K562 (cell line): ENCODE results near the gene TFRC. TPM values are rescaled to one million over a fixed set of nuclear protein-coding genes. Genes with fewer than 3 reads are reported as not detected.

ENCODE experiments used
- ATAC-seq: fragments of 200-7000 bp; cut with Tn5 transposase; 3 replicates; pipeline ENCODE4 v1.9.1; 2020; ENCODE audit warnings: moderate library complexity
- BruUV-seq: library from RNA; stranded (reverse); fragments of 400-500 nt; replicated peaks from 2 replicates; lab custom pipeline; 2021; lab: Mats Ljungman, UMichigan
- CTCF ChIA-PET: fragments of 300-600 bp; formaldehyde crosslinking; extraction: SDS; loops from one replicate; lab custom pipeline; 2021; ENCODE audit warnings: low intra/inter-chr PET ratio; lab: Yijun Ruan, JAX
- POLR2A ChIA-PET: fragments of 300-600, 350-650 bp; sonication (Branson Sonifier 250); formaldehyde crosslinking; extraction: SDS; loops from one replicate; lab custom pipeline; 2021; ENCODE audit warnings: antibody characterized with exemption, inconsistent platforms; lab: Yijun Ruan, JAX
- DNase-seq, 4 experiments: peaks; one replicate each; pipeline versions ENCODE4 v3.0.0 to v3.0.0-alpha.2; 2011 to 2018; ENCODE audit warnings: low spot score in 3 of 4, mixed read lengths in 3 of 4; ENCODE audit errors: extremely low read depth in 1 of 4
- FAIRE-seq: peaks from 2 replicates; lab custom pipeline; 2011; peaks lifted over from hg19 to GRCh38; lab: Jason Lieb, UNC
- H2AFZ ChIP-seq: 2 replicates; pipeline ENCODE4 v1.6.0; 2011; ENCODE audit warnings: low read depth, low read length, control low read depth, inconsistent platforms
- H3K27ac ChIP-seq: fragments of 200-600 bp; 3 replicates; pipeline ENCODE4 v1.8.0; 2011; ENCODE audit warnings: low read depth, mild to moderate bottlenecking, control low read depth, inconsistent platforms, low read length, moderate library complexity, mixed read lengths; ENCODE audit errors: extremely low read depth
- H3K27me3 ChIP-seq, 2 experiments: fragments of 300-600 bp in 1 of 2; 2 replicates in 1 of 2; 3 replicates in 1 of 2; pipeline versions ENCODE4 v1.6.0 to v1.8.0; 2011; ENCODE audit warnings: inconsistent platforms in 2 of 2, low read length in 2 of 2, mild to moderate bottlenecking in 1 of 2, mixed read lengths in 1 of 2, moderate library complexity in 1 of 2; ENCODE audit not compliant: control insufficient read depth in 2 of 2, insufficient read depth in 2 of 2
- H3K36me3 ChIP-seq: fragments of 300-600 bp; 3 replicates; pipeline ENCODE4 v1.8.0; 2011; ENCODE audit warnings: mild to moderate bottlenecking, low read length, inconsistent platforms; ENCODE audit not compliant: control insufficient read depth, insufficient read depth
- H3K4me1 ChIP-seq, 2 experiments: fragments of 200-600 bp in 1 of 2; replicated peaks in 1 of 2; 2 replicates in 1 of 2; 3 replicates in 1 of 2; pipeline versions ENCODE4 v1.5.1 to v1.8.0; 2011; ENCODE audit warnings: inconsistent platforms in 2 of 2, low read length in 2 of 2, mild to moderate bottlenecking in 1 of 2, mixed read lengths in 1 of 2, moderate library complexity in 1 of 2; ENCODE audit not compliant: control insufficient read depth in 2 of 2, insufficient read depth in 2 of 2
- H3K4me2 ChIP-seq: 2 replicates; pipeline ENCODE4 v1.6.1; 2011; ENCODE audit warnings: low read length, control low read depth, inconsistent platforms, mixed read lengths; ENCODE audit not compliant: insufficient read depth
- H3K4me3 ChIP-seq: fragments of 200-600 bp; sonication (generic), shearing (Covaris generic); 2 replicates; pipeline ENCODE4 v1.5.1; 2016; ENCODE audit warnings: control low read depth, inconsistent platforms
- H3K79me2 ChIP-seq: fragments of 200-600 bp; 3 replicates; pipeline ENCODE4 v1.8.0; 2011; ENCODE audit warnings: low read length, inconsistent platforms; ENCODE audit not compliant: control insufficient read depth, insufficient read depth
- H3K9ac ChIP-seq, 2 experiments: 2 replicates each; pipeline versions ENCODE4 v1.6.0 to v1.6.1; 2011; ENCODE audit warnings: low read depth in 2 of 2, low read length in 2 of 2, control low read depth in 1 of 2, inconsistent platforms in 1 of 2, mild to moderate bottlenecking in 1 of 2, mixed read lengths in 1 of 2; ENCODE audit not compliant: insufficient read depth in 1 of 2
- H3K9me1 ChIP-seq: one replicate; pipeline ENCODE4 v1.6.0; 2011; ENCODE audit warnings: inconsistent platforms, mild to moderate bottlenecking, low read length, moderate library complexity; ENCODE audit not compliant: control insufficient read depth, insufficient read depth
- H3K9me3 ChIP-seq: replicated peaks from 2 replicates; pipeline ENCODE4 v1.5.1; 2011; ENCODE audit warnings: low read depth, low read length, inconsistent platforms; ENCODE audit not compliant: control insufficient read depth, insufficient read depth
- H4K20me1 ChIP-seq: replicated peaks from 2 replicates; pipeline ENCODE4 v1.6.1; 2011; ENCODE audit warnings: low read length, inconsistent platforms, mixed read lengths; ENCODE audit not compliant: control insufficient read depth, insufficient read depth
- CAMTA2 ChIP-seq: fragments of 250-450 bp; sonication (Bioruptor Pico); conservative IDR thresholded peaks from 2 replicates; pipeline ENCODE4 v1.5.1; 2022
- CBX5 ChIP-seq: IDR thresholded peaks from 2 replicates; pipeline ENCODE4 v1.6.1; 2014; ENCODE audit warnings: low read depth, borderline replicate concordance
- DIDO1 ChIP-seq: fragments of 450-650 bp; IDR thresholded peaks from 2 replicates; pipeline ENCODE4 v1.6.1; 2016; ENCODE audit warnings: low read depth, missing biosample characterization, missing genetic modification characterization
- POLR3G ChIP-seq: IDR thresholded peaks from 2 replicates; pipeline ENCODE4 v1.6.1; 2011; ENCODE audit not compliant: insufficient read length, insufficient replicate concordance; ENCODE audit errors: extremely low read depth
- RBM15 ChIP-seq: fragments of 200-400 bp; formaldehyde crosslinking; IDR thresholded peaks from 2 replicates; pipeline ENCODE4 v1.6.1; 2018; ENCODE audit warnings: mild to moderate bottlenecking, low read length, moderate library complexity; ENCODE audit not compliant: insufficient read depth
- SMARCB1 ChIP-seq: IDR thresholded peaks from 2 replicates; pipeline ENCODE4 v1.6.1; 2011; ENCODE audit warnings: improper control_type of control experiment, low read depth; ENCODE audit not compliant: insufficient read length
- XRCC3 ChIP-seq: fragments of 450-650 bp; IDR thresholded peaks from 2 replicates; pipeline ENCODE4 v1.6.1; 2017; ENCODE audit warnings: mild to moderate bottlenecking, moderate library complexity
- ZBTB8A ChIP-seq: fragments of 450-650 bp; IDR thresholded peaks from 2 replicates; pipeline ENCODE4 v1.6.1; 2018; ENCODE audit warnings: mild to moderate bottlenecking, moderate library complexity; ENCODE audit not compliant: partially characterized antibody
- ZC3H11A ChIP-seq: IDR thresholded peaks from 2 replicates; pipeline ENCODE4 v1.6.1; 2012; ENCODE audit warnings: low read depth, low read length, improper control_type of control experiment
- ZC3H4 ChIP-seq: sonication (generic); formaldehyde crosslinking; IDR thresholded peaks from 2 replicates; pipeline ENCODE4 v1.9.0; 2021; ENCODE audit warnings: missing genetic modification reagents, borderline replicate concordance
- ZNF165 ChIP-seq: fragments of 250-450 bp; sonication (Bioruptor Pico); IDR thresholded peaks from 2 replicates; pipeline ENCODE4 v1.4.0; 2020; ENCODE audit warnings: borderline replicate concordance
- ZNF384 ChIP-seq: IDR thresholded peaks from 2 replicates; pipeline ENCODE4 v1.6.1; 2012; ENCODE audit warnings: low read depth, low read length, improper control_type of control experiment
- WGBS: fragments of 100-300 bp; shearing (Covaris generic); methylation state at CpG from one replicate; pipeline ENCODE4 v1.1.6; 2016; ENCODE audit warnings: low coverage, mixed read lengths; ENCODE audit not compliant: insufficient coverage; ENCODE audit errors: missing lambda C conversion rate; 5-methylcytosine and 5-hydroxymethylcytosine counted together
- in situ Hi-C: fragments of 300-500 bp; cut with MboI; formaldehyde crosslinking; loops from 4 replicates; pipeline ENCODE4 v1.15.0; 2018; ENCODE audit warnings: inconsistent platforms, mixed read lengths
- intact Hi-C: fragments of 100-400 bp; cut with micrococcal nuclease; formaldehyde crosslinking; loops from 2 replicates; pipeline ENCODE4 v1.14.2; 2022
- polyA plus RNA-seq, 8 experiments: library from polyadenylated mRNA; depleted of rRNA in 4 of 8; stranded (reverse) in 5 of 8; unstranded in 3 of 8; fragments of >200 nt; fragmentation: Nextera tagmentation in 2 of 8; fragmentation: Illumina TruSeq in 1 of 8; extraction: Ambion mirVana in 2 of 8; extraction: Trizol in 1 of 8; gene quantifications; 2 replicates each; pipeline versions ENCODE4 v1.2.1 to v1.2.3, GENCODE V29; 2011 to 2014; ENCODE audit warnings: inconsistent platforms in 1 of 8, missing spikeins in 1 of 8
- total RNA-seq, 7 experiments: library from RNA; depleted of rRNA in 6 of 7; stranded (reverse); fragments of >200 nt in 6 of 7; fragmentation: Illumina TruSeq in 2 of 7; extraction: Trizol in 2 of 7; gene quantifications; 2 replicates each; pipeline versions ENCODE4 v1.2.1 to v1.2.3, GENCODE V29; 2011 to 2021; ENCODE audit warnings: low replicate concordance in 1 of 7
- TF ChIP-seq, protein P1 (sequence below): conservative IDR thresholded peaks from 2 replicates; pipeline ENCODE4 v1.6.1; 2011; ENCODE audit warnings: low read depth, mild to moderate bottlenecking, low read length; ENCODE audit not compliant: control insufficient read depth
- TF ChIP-seq, protein P2 (sequence below): sonication (generic); formaldehyde crosslinking; IDR thresholded peaks from 2 replicates; pipeline ENCODE4 v1.8.0; 2023; ENCODE audit warnings: missing genetic modification reagents, mild to moderate bottlenecking, borderline replicate concordance

TFRC gene
- total and polyA plus RNA-seq, 9 of the 15 experiments (the other 6 are each of a cell fraction or from before 2014, with no cell fraction given), result 149 to 679 (median 332) TPM

DNA sequence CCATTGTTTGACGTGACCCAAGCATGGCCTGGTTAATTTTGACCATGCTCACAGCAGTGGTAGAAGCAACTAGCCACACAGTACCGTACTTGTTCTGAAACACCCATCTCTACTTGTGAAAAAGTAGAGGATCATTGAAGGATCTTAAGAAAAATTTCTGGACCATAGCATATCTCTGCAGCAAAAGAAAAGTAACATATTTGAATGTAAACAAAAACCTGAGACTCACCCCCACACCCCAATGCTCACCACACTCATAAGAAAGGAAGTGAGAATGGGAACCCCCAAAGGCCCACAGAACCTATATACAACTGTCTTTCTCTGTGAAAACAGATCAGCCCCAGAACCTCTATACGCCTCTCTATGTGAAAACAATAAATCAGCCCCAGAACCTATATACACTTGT is 33.8 kb upstream of the TFRC start:
- H3K4me2 ChIP-seq, result no peak overlapping the region
- H3K9me1 ChIP-seq, result no peaks in the 10 kb centered on the region
- ATAC-seq (no peak), DNase-seq (no peak), FAIRE-seq (no peak)
- no peaks in the 10 kb centered on the region for H3K36me3 ChIP-seq
- H3K27me3 ChIP-seq, result no peaks in the 10 kb centered on the region
- H3K9me3 ChIP-seq, result no peaks in the 10 kb centered on the region
- no peaks in the 10 kb centered on the region for H4K20me1 ChIP-seq
- peaks cover 8 to 15% of the 10 kb centered on the region in 2 experiments; a peak in 3 of 5 replicates for H3K4me1 ChIP-seq
- CTCF ChIA-PET, result no interaction called here
- no peak overlapping the region for H3K4me3 ChIP-seq
- H3K79me2 ChIP-seq, result no peaks in the 10 kb centered on the region
- 81% methylated on average over 3 of the region's 3 CpGs for WGBS
- intact Hi-C loops (no loop called here), in situ Hi-C loops (no loop called here)
- BruUV-seq, result no TSS peak
- peak overlapping the region; percentile 44 for H2AFZ ChIP-seq
- H3K27ac ChIP-seq, result no peak overlapping the region
- no peak overlapping the region for H3K9ac ChIP-seq
- POLR2A ChIA-PET, result interaction anchor here (1.0 to 1.2 kb wide), 2 partner anchors 8 to 11 kb away, joined by 3 to 5 read pairs; no protein-coding TSS in a partner anchor
- TF ChIP-seq CBX5 (no peak), SMARCB1 (no peak), ZNF384 (no peak), DIDO1 (tag) (no peak), RBM15 (no peak), ZBTB8A (no peak), ZC3H4 (no peak), ZC3H11A (no peak), XRCC3 (no peak), POLR3G (no peak), CAMTA2 (no peak), ZNF165 (CRISPR knock-in tag) (no peak)
- TF ChIP-seq, protein P1, sequence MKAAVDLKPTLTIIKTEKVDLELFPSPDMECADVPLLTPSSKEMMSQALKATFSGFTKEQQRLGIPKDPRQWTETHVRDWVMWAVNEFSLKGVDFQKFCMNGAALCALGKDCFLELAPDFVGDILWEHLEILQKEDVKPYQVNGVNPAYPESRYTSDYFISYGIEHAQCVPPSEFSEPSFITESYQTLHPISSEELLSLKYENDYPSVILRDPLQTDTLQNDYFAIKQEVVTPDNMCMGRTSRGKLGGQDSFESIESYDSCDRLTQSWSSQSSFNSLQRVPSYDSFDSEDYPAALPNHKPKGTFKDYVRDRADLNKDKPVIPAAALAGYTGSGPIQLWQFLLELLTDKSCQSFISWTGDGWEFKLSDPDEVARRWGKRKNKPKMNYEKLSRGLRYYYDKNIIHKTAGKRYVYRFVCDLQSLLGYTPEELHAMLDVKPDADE, result no peak
- TF ChIP-seq, protein P2, sequence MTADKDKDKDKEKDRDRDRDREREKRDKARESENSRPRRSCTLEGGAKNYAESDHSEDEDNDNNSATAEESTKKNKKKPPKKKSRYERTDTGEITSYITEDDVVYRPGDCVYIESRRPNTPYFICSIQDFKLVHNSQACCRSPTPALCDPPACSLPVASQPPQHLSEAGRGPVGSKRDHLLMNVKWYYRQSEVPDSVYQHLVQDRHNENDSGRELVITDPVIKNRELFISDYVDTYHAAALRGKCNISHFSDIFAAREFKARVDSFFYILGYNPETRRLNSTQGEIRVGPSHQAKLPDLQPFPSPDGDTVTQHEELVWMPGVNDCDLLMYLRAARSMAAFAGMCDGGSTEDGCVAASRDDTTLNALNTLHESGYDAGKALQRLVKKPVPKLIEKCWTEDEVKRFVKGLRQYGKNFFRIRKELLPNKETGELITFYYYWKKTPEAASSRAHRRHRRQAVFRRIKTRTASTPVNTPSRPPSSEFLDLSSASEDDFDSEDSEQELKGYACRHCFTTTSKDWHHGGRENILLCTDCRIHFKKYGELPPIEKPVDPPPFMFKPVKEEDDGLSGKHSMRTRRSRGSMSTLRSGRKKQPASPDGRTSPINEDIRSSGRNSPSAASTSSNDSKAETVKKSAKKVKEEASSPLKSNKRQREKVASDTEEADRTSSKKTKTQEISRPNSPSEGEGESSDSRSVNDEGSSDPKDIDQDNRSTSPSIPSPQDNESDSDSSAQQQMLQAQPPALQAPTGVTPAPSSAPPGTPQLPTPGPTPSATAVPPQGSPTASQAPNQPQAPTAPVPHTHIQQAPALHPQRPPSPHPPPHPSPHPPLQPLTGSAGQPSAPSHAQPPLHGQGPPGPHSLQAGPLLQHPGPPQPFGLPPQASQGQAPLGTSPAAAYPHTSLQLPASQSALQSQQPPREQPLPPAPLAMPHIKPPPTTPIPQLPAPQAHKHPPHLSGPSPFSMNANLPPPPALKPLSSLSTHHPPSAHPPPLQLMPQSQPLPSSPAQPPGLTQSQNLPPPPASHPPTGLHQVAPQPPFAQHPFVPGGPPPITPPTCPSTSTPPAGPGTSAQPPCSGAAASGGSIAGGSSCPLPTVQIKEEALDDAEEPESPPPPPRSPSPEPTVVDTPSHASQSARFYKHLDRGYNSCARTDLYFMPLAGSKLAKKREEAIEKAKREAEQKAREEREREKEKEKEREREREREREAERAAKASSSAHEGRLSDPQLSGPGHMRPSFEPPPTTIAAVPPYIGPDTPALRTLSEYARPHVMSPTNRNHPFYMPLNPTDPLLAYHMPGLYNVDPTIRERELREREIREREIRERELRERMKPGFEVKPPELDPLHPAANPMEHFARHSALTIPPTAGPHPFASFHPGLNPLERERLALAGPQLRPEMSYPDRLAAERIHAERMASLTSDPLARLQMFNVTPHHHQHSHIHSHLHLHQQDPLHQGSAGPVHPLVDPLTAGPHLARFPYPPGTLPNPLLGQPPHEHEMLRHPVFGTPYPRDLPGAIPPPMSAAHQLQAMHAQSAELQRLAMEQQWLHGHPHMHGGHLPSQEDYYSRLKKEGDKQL (CRISPR knock-in tag), result no peak
